Stimulated activated naive CD4-positive, alpha-beta T cell (primary cell): Measurements from ENCODE around the gene ZNF83.
"Not testable (repeated sequence)": the region's sequence is repeated elsewhere in the genome, so short reads cannot be mapped to it uniquely, and the experiment has no call there.

ENCODE experiments used
- DNase-seq, 6 experiments: peaks; one replicate each; lab custom pipeline; 2025; lab: John Stamatoyannopoulos, UW

ZNF83 gene

GRCh38 chr19:52637718-52638585, at the start of gene ZNF83:
ZNF83 (minus strand) TSS chr19:52638355.
- DNase-seq, result peak; percentile 90 to 96 (median 96)

- DNase-seq, result no peak
These were observed 49.5 kb upstream of the ZNF83 start for GRCh38 chr19:52687684-52688083.

- no peak for DNase-seq
These were observed 47.7 kb upstream of the ZNF83 start for GRCh38 chr19:52685811-52686210.

GRCh38 chr19:52681216-52681615, 43.1 kb upstream of the ZNF83 start:
- DNase-seq, result not testable (repeated sequence)

- DNase-seq, result no peak
These were observed 41.4 kb upstream of the ZNF83 start for GRCh38 chr19:52679598-52679997.

GRCh38 chr19:52675239-52675638, 37.1 kb upstream of the ZNF83 start:
- DNase-seq, result not testable (repeated sequence)

- no peak for DNase-seq
These were observed 34.9 kb upstream of the ZNF83 start for GRCh38 chr19:52673014-52673413.

- no peak for DNase-seq
These were observed 31.9 kb upstream of the ZNF83 start for GRCh38 chr19:52670046-52670445.

GRCh38 chr19:52669586-52669985, 31.4 kb upstream of the ZNF83 start:
- no peak for DNase-seq

GRCh38 chr19:52667972-52668371, 29.8 kb upstream of the ZNF83 start:
- DNase-seq, result no peak

- DNase-seq, result no peak
These were observed 28.4 kb upstream of the ZNF83 start for GRCh38 chr19:52666506-52666905.

- no peak for DNase-seq
These were observed 27.4 kb upstream of the ZNF83 start for GRCh38 chr19:52665529-52665928.

GRCh38 chr19:52665027-52665426, 26.9 kb upstream of the ZNF83 start:
- DNase-seq, result no peak

- DNase-seq, result no peak
These were observed 26.3 kb upstream of the ZNF83 start for GRCh38 chr19:52664461-52664860.

- no peak for DNase-seq
These were observed 24.5 kb upstream of the ZNF83 start for GRCh38 chr19:52662631-52663030.

GRCh38 chr19:52660981-52661380, 22.8 kb upstream of the ZNF83 start:
- no peak for DNase-seq

GRCh38 chr19:52659013-52659412, 20.9 kb upstream of the ZNF83 start:
- no peak for DNase-seq

GRCh38 chr19:52658595-52658994, 20.4 kb upstream of the ZNF83 start:
- no peak for DNase-seq

- DNase-seq, result no peak
These were observed 15.0 kb upstream of the ZNF83 start for GRCh38 chr19:52653161-52653560.

GRCh38 chr19:52651956-52652355, 13.8 kb upstream of the ZNF83 start:
- DNase-seq, result no peak

- no peak for DNase-seq
These were observed 10.3 kb upstream of the ZNF83 start for GRCh38 chr19:52648336-52649016.

- no peak for DNase-seq
These were observed 8.5 kb upstream of the ZNF83 start for GRCh38 chr19:52646571-52647217.

GRCh38 chr19:52640916-52641315, 2.8 kb upstream of the ZNF83 start:
- no peak for DNase-seq
